ENCODE measurements around the gene INHBC. TPM values are rescaled to one million over a fixed set of nuclear protein-coding genes. Genes with fewer than 3 reads are reported as not detected.
"Not testable (repeated sequence)": the region's sequence is repeated elsewhere in the genome, so short reads cannot be mapped to it uniquely, and the experiment has no call there.

The INHBC gene
- total RNA-seq, 1 donor from 2014 or later: not detected

DNA sequence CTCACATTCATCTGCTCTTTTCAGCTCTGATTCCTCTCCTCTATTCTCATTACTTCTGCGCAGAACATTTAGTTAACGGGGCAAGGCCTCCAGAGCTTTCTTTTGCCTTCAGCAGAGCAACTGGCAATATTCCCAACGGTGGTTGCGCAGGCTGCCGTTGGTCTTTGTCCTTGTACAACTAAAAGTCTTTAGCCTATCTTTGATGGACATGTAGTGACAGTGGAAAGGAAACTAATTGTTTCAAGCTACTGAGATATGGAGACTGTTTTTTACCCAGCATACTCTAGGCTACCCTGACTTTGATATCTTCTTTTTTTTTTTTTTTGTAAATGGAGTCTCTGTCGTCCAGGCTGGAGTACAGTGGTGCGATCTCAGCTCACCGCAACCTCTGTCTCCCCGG is 16.3 kb upstream of the INHBC start:
- H3K27me3 Mint-ChIP-seq (ENCODE audit: low read depth): no peaks in the 10 kb centered on the region
- peak overlapping the region; percentile 6 for H3K27ac Mint-ChIP-seq (ENCODE audit: unreplicated experiment)
- H3K36me3 Mint-ChIP-seq (ENCODE audit: low read depth): peaks cover 5% of the 10 kb centered on the region
- peaks cover 14% of the 10 kb centered on the region for H3K4me1 Mint-ChIP-seq (ENCODE audit: low read depth)
- no peak for DNase-seq (ENCODE audit: low spot score)
- H3K9me3 Mint-ChIP-seq (ENCODE audit: low read depth): no peaks in the 10 kb centered on the region
- TF ChIP-seq, protein P1, sequence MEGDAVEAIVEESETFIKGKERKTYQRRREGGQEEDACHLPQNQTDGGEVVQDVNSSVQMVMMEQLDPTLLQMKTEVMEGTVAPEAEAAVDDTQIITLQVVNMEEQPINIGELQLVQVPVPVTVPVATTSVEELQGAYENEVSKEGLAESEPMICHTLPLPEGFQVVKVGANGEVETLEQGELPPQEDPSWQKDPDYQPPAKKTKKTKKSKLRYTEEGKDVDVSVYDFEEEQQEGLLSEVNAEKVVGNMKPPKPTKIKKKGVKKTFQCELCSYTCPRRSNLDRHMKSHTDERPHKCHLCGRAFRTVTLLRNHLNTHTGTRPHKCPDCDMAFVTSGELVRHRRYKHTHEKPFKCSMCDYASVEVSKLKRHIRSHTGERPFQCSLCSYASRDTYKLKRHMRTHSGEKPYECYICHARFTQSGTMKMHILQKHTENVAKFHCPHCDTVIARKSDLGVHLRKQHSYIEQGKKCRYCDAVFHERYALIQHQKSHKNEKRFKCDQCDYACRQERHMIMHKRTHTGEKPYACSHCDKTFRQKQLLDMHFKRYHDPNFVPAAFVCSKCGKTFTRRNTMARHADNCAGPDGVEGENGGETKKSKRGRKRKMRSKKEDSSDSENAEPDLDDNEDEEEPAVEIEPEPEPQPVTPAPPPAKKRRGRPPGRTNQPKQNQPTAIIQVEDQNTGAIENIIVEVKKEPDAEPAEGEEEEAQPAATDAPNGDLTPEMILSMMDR (IDR thresholded peaks at IDR 0.05): no peak
- H3K4me3 Mint-ChIP-seq (ENCODE audit: unreplicated experiment): no peak overlapping the region

DNA sequence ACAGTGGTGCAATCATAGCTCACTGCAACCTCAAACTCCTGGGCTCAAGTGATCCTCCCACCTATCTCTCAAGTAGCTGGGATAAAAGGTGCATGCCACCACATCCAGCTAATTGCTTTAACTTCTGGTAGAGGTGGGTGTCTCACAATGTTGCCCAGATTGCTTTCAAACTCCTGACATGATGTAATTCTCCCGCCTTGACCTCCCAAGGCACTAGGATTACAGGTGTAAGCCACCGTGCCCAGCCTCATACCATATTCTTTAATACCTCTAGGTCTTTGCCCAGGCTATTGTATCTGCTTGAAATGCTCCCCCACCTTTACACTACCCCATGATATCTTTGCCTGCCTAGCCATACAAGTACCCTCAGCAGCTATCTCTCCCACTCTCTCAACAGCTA is 15.1 kb upstream of the INHBC start:
- H3K36me3 Mint-ChIP-seq (ENCODE audit: low read depth): peaks cover 7% of the 10 kb centered on the region
- no peak for DNase-seq (ENCODE audit: low spot score)
- TF ChIP-seq, protein P1 (IDR thresholded peaks at IDR 0.05): no peak
- H3K27ac Mint-ChIP-seq (ENCODE audit: unreplicated experiment): peak overlapping the region; percentile 12
- H3K9me3 Mint-ChIP-seq (ENCODE audit: low read depth): no peaks in the 10 kb centered on the region
- no peaks in the 10 kb centered on the region for H3K27me3 Mint-ChIP-seq (ENCODE audit: low read depth)
- H3K4me1 Mint-ChIP-seq (ENCODE audit: low read depth): peaks cover 14% of the 10 kb centered on the region
- no peak overlapping the region for H3K4me3 Mint-ChIP-seq (ENCODE audit: unreplicated experiment)

DNA sequence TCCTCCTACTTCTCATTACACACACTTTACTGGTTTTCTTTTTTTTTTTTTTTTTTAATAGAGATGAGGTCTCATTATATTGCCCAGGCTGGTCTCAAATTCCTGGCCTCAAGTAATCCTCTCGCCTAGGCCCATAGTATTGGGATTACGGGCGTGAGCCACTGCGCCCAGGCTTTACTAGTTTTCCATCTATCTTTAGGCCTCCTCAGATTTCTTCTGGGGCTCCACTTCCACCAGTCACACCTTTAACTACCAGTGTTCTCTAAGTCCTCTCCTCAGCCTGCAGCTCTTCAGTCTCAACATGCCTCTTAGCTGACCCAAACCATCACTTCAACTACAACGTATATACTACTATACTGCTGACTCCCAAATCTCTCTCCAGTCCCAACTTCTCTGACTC is 14.1 kb upstream of the INHBC start:
- no peak for DNase-seq (ENCODE audit: low spot score)
- Mint-ChIP-seq H3K27ac (ENCODE audit: unreplicated experiment) (no peak overlapping the region), H3K4me3 (ENCODE audit: unreplicated experiment) (no peak overlapping the region), H3K27me3 (ENCODE audit: low read depth) (no peaks in the 10 kb centered on the region), H3K9me3 (ENCODE audit: low read depth) (no peaks in the 10 kb centered on the region), H3K4me1 (ENCODE audit: low read depth) (peaks cover 14% of the 10 kb centered on the region), H3K36me3 (ENCODE audit: low read depth) (peaks cover 8% of the 10 kb centered on the region)
- TF ChIP-seq, protein P1 (IDR thresholded peaks at IDR 0.05): no peak

DNA sequence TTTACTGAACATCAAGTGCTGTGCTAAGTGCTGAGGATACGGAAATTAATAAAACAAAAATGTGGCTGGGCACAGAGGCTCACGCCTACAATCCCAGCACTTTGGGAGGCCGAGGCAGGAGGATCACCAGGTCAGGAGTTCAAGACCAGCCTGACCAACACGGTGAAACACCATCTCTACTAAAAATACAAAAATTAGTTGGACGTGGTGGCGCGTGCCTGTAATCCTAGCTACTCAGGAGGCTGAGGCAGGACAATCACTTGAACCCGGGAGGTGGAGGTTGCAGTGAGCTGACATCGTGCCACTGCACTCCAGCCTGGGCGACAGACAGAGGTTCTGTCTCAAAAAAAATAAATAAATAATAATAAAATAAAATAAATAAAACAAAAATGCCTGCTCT is 7.6 kb upstream of the INHBC start:
- H3K36me3 Mint-ChIP-seq (ENCODE audit: low read depth); H3K27ac Mint-ChIP-seq (ENCODE audit: unreplicated experiment); H3K27me3 Mint-ChIP-seq (ENCODE audit: low read depth); H3K4me3 Mint-ChIP-seq (ENCODE audit: unreplicated experiment); H3K9me3 Mint-ChIP-seq (ENCODE audit: low read depth); DNase-seq (ENCODE audit: low spot score): not testable (repeated sequence)
- H3K4me1 Mint-ChIP-seq (ENCODE audit: low read depth): peaks cover 28% of the 10 kb centered on the region

DNA sequence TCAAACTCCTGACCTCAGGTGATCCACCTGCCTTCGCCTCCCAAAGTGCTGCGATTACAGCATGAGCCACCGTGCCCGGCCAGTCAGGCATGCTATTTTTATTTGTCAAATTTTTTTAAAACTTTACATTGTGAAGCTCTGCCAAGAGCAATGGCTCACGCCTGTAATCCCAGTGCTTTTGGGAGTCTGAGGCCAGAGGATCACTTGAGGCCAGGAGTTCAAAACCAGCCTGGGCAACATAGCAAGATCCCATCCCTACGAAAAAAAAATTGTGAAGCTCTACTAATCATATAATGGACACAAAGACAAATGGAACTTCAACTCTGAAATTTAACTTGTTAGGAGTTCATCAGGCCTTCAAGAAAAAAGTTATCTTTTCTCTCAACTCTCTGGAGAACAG is 5.6 kb upstream of the INHBC start:
- Mint-ChIP-seq H3K9me3 (ENCODE audit: low read depth) (no peaks in the 10 kb centered on the region), H3K27ac (ENCODE audit: unreplicated experiment) (peak overlapping the region; percentile 82), H3K4me1 (ENCODE audit: low read depth) (peaks cover 28% of the 10 kb centered on the region), H3K4me3 (ENCODE audit: unreplicated experiment) (peak overlapping the region; percentile 82), H3K27me3 (ENCODE audit: low read depth) (no peaks in the 10 kb centered on the region), H3K36me3 (ENCODE audit: low read depth) (peaks cover 3% of the 10 kb centered on the region)
- TF ChIP-seq, protein P1 (IDR thresholded peaks at IDR 0.05): no peak
- DNase-seq (ENCODE audit: low spot score): no peak

DNA sequence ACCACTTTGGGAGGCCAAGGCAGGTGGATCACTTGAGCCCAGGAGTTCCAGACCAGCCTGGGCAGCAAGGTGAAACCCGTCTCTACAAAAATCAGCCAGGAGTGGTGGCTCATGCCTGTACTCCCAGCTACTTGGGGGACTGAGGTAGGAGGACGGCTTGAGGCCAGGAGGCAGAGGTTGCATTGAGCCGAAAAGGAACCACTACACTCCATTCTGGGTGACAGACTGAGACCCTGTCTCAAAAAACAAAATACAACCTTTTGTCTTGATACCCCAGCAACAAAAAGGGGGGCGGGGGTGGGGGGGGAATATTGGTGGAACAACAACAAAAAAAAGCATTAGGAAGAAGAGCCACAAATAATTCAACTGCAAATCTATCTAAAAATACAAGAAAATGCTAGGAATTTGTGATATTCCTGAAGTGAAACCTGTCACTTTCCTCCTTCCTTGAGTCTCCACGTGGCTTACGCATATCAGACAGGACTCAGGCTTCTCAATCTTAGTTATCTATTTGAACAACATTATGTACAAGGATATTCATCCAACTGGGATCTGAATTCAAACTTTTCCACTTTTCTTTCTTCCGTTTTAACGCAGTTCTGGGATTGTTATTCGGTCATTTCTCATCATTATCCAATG is 5.0 kb upstream of the INHBC start:
- no peaks in the 10 kb centered on the region for H3K9me3 Mint-ChIP-seq (ENCODE audit: low read depth)
- H3K4me1 Mint-ChIP-seq (ENCODE audit: low read depth): peaks cover 28% of the 10 kb centered on the region
- H3K36me3 Mint-ChIP-seq (ENCODE audit: low read depth): no peaks in the 10 kb centered on the region
- H3K27ac Mint-ChIP-seq (ENCODE audit: unreplicated experiment): peak overlapping the region; percentile 96
- TF ChIP-seq, protein P1 (IDR thresholded peaks at IDR 0.05): no peak
- no peak for DNase-seq (ENCODE audit: low spot score)
- peak overlapping the region; percentile 82 for H3K4me3 Mint-ChIP-seq (ENCODE audit: unreplicated experiment)
- no peaks in the 10 kb centered on the region for H3K27me3 Mint-ChIP-seq (ENCODE audit: low read depth)
